ENCODE measurements around the gene SERPINB2.
"Not testable (repeated sequence)": the region's sequence is repeated elsewhere in the genome, so short reads cannot be mapped to it uniquely, and the experiment has no call there.

The SERPINB2 gene

DNA sequence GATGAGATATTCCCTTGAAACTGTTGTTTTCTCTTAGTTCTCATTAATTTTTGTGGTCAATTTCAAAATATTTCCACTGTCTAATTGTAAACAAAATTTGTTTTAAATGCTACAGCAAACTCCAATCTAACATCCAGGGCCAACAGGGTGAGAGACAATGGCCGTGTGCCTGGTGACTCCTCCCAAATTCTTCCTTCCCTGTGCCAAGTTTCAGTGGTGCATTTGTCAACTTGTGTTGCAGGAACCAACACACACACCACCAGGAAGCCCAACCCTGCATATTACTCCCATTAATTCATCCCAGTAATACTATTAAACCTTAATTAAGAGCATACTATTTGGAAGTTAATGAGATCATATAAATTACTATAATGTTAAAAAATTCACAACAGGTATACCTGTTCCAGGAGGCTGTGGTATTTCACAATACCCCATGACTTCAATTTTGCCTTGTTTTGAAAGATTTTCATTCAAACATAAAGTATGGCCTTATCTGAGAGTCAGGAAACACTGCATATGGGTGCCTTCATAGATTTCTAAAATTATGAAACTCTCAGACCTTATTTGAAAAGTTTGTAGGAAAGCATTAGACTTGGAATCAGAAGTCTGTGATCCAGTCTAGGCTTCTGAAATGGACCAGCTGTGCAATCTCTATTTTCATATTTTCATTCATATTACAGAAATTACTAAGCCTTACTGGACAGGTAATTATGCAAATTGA, 1.1 kb downstream of the SERPINB2 start:
- no peak for DNase-seq (ENCODE audit: low spot score)

DNA sequence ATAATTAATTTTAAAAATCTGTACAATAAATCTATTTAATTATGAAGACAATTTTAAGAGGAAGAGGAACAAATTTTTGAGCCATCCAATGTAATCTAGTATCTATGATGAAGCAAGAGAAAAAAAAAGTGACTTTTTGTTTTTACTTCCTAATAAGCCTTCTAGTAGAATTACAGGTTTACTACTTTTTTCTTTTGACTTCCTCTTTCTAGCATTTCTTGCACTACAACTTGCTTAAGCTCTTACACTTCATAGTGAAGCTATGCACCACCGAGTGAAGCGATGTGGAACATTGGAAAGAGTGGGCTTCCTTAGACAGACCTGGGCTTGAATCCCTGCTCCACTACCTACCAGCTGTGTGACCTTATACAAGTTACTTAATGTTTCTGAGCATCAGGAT, 2.1 kb downstream of the SERPINB2 start:
- no peak for DNase-seq (ENCODE audit: low spot score)

DNA sequence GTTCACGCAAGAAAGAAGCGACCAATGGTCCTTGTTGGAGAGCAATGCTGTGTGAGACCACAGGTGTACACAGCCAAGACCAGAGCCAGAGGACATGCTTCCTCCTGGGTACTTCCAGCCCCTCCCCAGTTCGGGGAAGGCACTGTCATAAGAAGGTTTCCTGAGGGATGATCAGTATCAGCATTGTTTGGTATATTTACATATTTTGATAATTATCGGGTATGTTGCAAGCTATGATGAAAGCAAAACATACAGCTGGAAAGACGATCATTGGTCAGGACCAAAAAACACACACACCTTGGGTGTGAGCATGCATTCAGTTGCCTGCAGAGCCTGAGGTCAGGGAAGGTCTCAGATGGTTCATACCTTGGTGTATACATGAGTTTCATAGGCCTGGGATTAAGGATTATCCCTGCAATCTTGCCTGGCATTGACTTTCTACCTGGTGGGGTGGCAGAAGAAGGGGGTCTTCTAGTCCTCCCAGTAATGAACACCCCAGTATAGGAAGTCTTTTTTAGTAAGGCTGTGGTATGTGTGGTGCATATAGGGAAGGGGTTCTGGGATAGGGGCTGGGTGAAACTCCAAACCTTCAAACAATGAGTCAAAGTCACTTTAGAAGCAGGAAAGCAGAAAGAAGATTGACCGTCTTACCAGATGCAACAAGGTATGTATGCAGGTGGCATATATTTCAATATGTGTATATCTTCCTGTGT, 2.9 kb downstream of the SERPINB2 start:
- no peak for DNase-seq (ENCODE audit: low spot score)

DNA sequence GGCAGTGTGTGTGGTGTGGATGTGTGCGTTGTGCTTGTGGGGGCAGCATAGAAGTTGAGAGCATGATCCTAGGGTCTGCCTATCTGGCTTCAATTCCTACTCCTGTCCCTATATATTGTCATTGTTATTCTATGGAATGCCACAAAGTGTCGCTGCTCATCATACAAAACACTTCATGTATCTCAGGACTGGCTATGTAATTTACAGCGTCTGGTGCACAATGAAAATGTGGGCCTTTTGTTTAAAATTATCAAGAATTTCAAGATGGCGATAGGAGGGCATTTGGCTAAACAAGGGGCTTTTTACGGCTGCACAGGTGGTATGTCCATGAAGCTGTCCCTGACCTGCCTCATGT, 3.4 kb downstream of the SERPINB2 start:
- DNase-seq (ENCODE audit: low spot score): peak; percentile 8

DNA sequence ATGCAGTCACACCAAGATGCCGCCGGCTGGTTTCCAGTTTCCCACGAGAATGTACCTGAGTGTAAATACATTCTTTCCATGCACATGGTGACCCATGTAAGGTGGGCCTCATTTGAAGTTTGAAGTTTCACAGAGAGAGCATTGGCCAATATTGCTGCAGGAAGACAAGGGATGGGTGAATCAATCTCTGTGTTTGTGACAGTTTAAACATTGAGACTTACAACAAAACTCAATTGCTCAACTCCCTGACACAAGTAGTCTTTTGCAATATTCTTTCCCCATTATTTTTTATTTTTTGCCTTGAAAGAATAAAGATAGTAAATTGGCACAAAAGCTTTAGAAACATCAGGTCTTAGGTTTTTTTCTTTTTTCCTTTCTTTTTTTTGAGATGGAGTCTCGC, 5.1 kb downstream of the SERPINB2 start:
- DNase-seq (ENCODE audit: low spot score): no peak

DNA sequence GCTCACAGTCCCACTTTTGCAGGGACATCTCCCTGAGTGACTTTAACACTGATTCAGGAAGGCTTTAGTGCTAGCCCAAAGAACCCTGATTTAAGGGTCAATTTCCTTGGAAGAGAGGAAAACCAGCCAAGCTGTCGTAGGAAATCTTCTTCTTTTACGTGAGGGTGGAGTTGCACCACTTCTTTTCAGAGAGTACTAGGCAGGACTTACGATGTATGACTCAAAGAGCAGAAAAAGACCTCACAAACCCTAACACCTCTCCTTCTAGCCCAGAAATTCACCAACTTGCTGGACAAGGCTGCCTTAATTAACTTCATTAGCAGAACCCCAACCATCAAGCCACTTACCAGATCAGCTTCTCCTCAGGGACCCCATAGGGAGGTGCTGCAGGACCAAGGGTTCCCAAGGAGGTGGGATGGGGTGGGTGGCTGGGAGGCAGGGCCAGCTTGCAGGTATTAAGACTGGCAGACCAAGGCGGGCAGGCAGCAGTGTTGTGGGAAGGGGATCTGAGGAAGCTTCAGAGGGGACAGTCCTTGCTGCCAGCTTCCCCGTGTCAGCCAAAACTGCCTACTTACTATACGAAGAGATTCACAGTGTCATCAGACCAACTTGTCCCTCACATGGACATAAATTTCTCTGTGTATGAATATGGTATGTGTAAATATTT, 6.7 kb downstream of the SERPINB2 start:
- no peak for DNase-seq (ENCODE audit: low spot score)

DNA sequence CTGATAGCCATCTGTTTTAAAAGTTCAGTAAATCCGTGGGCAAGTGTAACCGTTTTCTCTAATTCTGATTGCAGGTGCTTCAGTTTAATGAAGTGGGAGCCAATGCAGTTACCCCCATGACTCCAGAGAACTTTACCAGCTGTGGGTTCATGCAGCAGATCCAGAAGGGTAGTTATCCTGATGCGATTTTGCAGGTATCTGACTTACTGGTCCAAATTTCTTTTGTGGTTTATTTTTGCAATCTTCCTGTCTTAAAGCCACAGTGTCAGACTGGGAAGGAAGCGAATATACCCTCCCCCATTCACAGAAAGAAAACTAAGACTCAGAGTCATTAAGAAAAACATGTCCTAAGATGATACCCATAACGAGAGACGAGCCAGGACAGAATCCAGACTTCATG, 7.7 kb downstream of the SERPINB2 start:
- DNase-seq (ENCODE audit: low spot score): no peak

DNA sequence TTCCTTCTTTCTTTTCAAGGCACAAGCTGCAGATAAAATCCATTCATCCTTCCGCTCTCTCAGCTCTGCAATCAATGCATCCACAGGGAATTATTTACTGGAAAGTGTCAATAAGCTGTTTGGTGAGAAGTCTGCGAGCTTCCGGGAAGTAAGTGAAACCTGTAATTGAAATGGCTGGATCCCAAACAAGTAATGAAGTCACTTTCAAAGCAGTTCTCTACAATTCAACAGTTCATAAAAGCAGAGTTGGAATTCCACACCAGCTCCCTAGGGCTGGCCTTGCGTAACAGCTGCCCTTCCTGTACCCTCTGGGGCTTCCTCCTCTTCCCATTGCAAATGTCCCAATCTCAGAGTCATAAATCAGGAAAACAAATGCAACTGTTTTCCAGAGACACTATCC, 9.6 kb downstream of the SERPINB2 start:
- peak; percentile 4 for DNase-seq (ENCODE audit: low spot score)

DNA sequence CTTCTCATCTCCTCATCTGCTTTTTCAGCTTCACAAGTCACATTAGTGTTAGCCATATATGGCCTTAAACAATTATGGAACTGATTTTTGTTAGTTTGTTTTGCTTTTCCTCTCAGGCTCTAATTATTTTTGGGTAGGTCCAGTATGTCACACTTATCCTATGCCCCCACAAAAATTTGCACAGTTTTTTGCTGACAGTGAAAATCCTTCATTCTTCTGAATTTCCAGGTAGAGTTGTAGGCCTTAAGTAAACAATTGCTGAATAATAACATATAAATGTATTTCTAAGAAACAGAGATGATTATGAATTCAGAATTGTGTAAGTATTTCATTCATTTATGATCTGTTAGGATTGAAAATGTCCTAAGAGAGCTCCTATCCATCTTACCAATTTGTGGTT, 11.7 kb downstream of the SERPINB2 start:
- no peak for DNase-seq (ENCODE audit: low spot score)

DNA sequence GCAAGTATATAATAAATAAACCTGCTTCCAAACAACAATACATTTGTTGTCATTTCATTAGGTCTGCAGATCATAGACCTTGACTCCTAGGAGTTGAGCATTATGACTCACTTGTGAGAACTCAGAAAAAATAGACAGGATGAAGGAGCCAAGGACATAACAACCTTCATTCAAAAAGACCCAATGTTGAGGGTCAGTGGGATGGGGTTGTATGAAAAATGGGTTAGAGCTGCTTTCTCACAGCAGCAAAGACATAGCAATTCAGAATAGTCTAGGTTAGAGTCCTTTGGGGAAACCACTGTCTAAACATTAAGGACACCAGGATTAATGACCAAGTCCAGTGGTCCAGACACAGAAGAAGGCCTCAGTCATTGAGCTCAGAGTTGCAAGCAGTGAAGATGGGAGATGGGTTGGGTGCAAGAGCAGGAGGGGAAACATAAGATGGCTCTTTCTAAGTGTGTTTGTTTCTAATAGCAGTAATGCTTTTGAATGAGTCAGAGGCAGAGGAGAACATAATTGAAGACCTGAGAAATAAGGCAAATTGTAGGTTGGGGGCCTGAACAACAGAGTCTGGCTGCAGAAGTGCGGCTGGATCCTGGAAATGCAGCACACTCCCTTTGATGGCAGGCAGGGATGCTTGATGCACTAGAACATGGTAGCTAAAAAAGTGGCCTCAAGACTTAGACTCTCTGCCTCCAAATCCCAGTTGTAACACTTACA, 16.5 kb downstream of the SERPINB2 start:
- DNase-seq (ENCODE audit: low spot score): no peak

DNA sequence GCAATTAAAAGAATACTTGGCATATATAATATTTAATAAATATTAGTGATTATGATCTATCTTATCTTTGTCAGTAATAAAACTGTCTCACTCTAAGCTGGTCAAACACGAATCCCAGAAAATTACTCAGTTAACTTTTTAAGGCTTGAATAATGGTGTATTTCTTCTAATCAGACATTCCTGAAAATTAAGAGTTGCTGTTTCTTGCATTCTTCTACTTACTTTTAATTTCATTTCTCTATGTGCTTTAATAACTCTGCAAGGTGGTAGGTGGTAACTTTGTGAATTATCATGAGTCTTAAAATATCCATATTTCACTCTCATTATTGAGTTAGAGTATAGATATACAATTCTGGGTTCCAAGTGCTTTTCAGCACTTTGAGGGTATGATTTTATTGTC, 17.2 kb downstream of the SERPINB2 start:
- DNase-seq (ENCODE audit: low spot score): no peak

DNA sequence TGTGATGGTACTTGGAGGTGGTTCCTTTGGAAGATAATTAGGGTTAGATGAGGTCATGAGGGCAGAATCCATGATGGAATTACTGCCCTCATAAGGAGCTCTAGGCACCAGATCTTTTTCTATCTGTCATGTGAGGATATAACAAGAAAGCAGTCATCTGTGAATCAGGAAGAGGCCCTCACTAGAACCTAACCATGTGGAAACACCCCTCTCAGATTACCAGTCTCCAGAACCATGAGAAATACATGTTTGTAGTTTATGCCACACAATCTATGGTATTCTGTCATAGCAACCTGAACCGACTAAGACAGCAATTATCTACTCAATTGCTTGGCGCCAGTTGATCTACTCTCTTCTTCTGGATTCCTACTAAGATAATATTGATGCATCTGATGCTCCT, 17.9 kb downstream of the SERPINB2 start:
- no peak for DNase-seq (ENCODE audit: low spot score)

DNA sequence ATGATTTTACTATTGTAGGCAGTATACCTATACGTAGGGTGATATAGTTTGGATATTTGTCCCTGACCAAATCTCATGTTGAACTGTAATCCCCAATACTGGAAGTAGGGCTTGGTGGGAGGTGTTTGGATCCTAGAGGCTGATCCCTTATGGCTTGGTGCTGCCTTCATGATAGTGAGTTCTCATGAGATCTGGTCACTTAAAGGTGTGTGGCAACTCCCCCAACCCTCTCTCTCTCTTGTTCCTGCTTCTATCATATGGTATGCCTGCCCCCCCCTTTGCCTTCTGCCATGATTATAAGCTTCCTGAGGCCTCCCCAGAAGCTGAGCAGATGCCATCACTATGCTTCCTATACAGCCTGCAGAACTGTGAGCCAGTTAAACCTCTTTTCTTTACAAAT, 18.6 kb downstream of the SERPINB2 start:
- no peak for DNase-seq (ENCODE audit: low spot score)

DNA sequence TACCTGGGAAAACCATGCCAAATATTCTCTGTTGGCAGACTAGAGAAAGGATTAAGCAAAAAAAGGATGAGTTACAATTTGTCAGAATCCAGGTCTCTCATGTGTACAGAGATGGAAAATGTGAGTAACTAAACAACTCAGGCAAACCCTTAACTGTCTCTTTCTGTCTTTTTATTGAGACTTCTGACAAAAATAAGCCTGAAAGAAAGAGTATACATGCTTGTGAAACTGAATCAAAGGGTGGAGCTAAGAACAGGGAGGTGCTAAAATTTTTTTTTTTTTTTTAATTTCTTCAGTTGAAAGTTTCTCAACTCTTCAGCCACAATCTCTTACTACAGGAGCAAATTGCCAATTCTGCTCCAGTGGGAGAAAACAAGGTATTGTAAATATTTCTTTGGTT, 20.2 kb downstream of the SERPINB2 start, which contains the start of gene SERPINB10:
Gene SERPINB10 (plus strand): TSS at position 295 of the 400 bp plus-strand sequence. CDS start 7,553 bp downstream, outside the sequence.
- no peak for DNase-seq (ENCODE audit: low spot score)

DNA sequence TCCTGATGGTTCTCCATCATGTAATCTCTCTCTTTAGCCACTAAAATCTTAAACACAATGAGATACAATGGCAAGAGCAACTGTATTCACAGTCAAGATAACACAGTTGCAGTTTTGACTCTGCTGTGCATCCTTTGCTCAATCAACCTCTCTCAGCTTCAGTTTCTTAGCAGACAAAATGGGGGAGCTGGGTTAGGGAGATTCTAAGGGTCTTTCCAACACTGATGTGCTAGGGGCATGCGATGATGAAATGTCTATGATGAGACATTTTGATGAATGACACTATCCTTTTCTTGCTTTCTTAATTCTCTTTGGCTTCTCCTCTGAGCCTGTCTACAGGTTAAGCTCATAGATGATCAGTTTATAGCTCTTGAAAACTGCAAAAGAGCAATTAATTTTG, 21.4 kb downstream of the SERPINB2 start:
- DNase-seq (ENCODE audit: low spot score): no peak

DNA sequence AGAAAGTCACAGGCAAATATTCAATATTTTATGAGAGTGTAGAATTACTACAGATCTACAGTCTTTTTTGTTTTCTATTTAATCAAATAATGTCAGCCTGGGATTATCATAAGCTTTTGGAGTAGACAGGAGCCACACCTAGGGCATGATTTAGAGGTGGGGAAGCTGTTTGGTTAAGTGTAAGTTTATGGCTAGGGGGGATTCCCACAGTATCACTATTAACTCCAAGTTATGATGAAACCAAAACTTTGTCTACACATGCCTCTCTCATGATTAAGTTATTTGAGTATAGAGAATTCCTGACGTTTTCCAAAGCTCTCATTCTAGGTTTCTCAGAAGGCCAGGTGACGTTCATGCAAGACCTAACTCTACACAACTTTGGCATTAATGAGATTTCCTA, 22.4 kb downstream of the SERPINB2 start:
- DNase-seq (ENCODE audit: low spot score): no peak

DNA sequence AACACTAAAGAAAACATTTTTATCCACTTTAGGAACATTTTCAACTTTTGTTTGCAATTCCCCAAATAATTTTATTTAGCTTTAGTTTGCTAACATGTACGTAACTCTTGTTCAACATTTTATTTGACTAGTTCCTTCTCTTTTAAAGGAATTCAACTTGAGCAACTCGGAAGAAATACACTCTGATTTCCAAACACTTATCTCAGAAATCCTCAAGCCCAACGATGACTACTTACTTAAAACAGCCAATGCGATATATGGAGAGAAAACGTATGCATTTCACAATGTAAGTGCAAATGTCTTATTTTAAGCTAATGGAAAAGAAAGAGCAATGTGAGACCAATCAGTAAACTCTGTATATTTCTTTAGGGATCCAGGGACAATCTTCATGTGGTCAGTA, 30.3 kb downstream of the SERPINB2 start:
- no peak for DNase-seq (ENCODE audit: low spot score)

DNA sequence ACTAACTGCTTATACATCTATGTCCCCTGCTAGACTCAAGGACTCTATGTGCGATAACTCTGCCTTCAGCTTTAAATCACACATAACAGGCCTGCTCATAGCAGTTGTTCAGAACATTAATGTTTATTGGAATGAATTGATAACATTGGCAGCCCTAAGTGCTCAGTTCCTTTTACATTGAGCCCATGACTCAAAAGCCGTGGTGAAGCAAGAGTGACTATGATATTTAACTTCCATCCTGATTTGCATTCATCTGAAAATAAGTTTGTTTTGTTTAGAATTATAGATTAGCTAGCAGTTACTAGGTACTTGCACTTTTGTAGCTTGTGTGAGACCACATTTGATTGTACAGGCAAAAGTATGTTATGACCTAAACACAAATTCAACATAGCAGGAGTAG, 34.5 kb downstream of the SERPINB2 start:
- DNase-seq (ENCODE audit: low spot score): no peak

DNA sequence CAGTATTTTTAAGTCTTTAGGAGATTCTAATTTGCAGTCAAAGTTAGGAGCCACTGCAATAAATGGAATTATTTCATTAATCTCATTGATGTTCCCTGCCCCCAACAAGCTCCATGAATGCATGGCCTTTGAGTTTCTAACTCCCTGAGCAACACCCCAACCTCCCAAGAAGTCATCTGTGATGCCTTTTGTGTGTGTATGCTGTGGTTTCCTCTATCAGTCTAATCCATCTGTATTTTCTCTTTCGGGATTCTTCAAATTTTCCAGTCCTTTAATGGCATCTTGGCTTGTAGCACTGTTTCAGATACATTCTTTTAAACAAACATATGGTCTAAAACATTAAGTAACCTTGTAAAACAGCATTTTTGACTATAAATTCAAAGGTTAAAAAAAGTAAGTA, 37.0 kb downstream of the SERPINB2 start:
- no peak for DNase-seq (ENCODE audit: low spot score)

DNA sequence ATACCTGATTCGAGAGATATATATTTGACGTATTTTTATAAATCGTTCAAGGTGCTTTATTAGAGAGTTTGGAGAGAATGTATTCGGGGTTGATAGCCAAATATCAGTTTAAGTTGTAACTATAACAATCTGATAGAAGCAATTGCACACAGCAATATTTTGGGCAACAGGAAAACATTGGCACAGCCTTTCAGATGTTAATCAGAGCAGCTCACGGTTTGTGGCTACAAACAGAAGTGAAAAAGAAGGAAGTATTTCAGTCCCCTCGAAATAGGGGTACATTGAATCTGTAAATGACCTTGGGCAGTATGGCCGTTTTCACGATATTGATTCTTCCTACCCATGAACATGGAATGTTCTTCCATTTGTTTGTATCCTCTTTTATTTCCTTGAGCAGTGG, 40.8 kb downstream of the SERPINB2 start:
- no peak for DNase-seq (ENCODE audit: low spot score)

DNA sequence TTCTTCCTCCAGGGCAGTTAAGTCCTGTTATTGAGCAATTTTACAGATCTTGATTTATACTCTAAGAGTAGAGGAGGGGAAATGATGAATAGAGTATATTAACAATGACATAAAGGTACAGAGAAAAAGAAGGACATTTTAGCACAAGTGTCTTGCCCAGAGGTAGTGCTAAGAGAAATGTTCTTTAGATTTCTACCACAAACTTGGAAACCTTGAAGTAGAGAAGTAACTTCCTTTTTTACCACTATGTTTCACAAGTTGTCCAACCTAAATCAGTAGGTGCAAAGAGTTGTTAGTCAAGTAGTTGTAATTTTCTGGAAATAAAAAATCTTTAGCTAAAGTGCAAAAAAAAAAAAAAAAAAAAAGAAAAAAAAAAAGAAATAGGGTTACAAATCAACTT, 41.9 kb downstream of the SERPINB2 start:
- DNase-seq (ENCODE audit: low spot score): not testable (repeated sequence)

DNA sequence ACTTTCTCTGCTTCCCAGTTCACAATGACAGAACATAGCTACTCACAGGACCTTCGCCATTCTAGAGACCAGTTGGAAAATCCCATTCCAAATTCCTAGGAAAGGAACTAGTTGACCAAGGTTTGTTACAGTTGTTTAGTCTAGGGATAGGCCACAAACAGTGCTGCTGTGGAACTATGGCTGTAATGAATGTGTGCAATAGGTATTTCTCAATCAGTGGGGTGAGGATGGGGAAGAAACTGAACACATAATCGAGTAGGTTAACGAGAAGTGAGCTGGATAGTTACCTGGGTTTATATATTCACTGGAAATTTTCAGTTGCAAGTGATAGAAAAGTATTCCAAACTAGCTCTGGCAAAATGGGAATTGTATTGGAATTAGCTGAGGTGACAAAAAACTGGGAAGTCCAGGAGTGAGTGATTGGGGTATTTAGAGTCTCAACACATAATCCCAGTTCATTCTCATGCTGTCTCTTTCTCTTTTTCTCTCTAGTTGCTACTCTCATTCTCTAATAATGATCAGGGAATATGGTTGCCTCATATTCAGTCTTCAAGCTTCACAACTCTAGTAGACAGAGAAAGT, 43.4 kb downstream of the SERPINB2 start:
- DNase-seq (ENCODE audit: low spot score): no peak

Data from HuH-7 (cell line).